Measurements from ENCODE around the gene ADGRV1.

GRCh38 chr5:90518661-90519060 lies 39.9 kb upstream of the ADGRV1 start:
- TF ChIP-seq REST (IDR thresholded peaks at IDR 0.05; ENCODE audit: insufficient read depth in 1 of 2, low read depth in 2 of 2, low read length in 2 of 2) (no peak), POLR2AphosphoS5 (IDR thresholded peaks at IDR 0.05; ENCODE audit: low read depth, low read length) (no peak), SIN3A (IDR thresholded peaks at IDR 0.05; ENCODE audit: borderline replicate concordance, insufficient read depth, low read length) (no peak)

Data from PFSK-1 (cell line).